HG03159 (cell line): Measurements from ENCODE around the gene FLNB.
A peak's percentile ranks its signal among the peaks of the same experiment; 100 is the strongest.

Experiments used
- ATAC-seq: cut with Tn5 transposase; IDR thresholded peaks from one replicate; pipeline ENCODE4 v1.9.1; 2021; ENCODE audit warnings: mild to moderate bottlenecking, moderate library complexity; ENCODE audit not compliant: unreplicated experiment

Gene FLNB

DNA sequence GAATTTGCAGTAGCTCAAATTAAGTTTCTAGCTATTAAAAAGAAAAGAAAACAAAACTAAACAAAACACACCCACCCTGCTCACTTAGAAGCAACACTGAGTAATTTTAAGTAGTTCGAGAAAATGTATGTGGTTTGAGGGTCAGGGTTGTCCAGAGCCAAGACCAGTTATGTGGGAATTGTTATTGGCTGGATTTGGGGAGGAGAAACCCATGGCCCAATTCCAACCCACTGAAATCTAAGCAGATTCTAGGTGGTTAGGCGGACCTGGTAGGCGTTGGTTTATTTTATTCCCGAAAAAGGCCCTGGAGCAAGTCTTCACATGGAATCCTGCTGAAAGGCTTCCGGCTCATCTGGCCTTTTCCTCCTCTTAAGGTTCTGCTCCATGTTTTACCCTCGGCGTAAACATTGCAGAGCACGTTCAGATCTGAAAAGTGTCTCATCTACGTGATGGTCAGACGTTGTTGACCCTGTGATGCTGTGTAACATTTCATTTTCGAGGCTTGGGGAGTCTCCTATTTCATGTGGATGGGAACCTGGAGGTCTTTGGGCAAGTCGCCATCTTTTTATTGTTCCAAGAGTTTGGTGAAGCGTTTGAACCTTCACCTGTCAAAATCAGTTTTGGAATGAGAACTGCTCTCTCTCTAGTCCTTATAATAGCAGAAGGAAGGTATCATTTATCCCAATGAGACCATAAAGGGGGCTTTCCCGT, 64.0 kb downstream of the FLNB start:
- no peak for ATAC-seq

DNA sequence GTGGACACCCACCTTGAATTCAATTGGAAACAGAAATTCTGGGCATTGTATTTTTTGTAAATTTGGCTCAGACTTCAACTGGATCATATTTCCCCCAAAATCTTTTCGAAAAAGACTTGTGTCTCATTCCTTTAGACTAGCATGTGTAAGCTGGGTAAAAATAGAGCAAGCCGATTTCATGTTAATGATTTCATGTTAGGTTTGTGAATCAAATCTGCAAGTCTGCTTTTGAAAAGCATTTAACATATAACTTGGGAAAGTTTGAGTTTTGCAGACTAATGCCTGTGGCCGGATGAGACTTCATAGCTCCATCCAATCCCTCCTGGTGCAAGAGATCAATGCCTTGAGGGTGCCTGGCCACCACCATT, 64.5 kb downstream of the FLNB start:
- no peak for ATAC-seq

DNA sequence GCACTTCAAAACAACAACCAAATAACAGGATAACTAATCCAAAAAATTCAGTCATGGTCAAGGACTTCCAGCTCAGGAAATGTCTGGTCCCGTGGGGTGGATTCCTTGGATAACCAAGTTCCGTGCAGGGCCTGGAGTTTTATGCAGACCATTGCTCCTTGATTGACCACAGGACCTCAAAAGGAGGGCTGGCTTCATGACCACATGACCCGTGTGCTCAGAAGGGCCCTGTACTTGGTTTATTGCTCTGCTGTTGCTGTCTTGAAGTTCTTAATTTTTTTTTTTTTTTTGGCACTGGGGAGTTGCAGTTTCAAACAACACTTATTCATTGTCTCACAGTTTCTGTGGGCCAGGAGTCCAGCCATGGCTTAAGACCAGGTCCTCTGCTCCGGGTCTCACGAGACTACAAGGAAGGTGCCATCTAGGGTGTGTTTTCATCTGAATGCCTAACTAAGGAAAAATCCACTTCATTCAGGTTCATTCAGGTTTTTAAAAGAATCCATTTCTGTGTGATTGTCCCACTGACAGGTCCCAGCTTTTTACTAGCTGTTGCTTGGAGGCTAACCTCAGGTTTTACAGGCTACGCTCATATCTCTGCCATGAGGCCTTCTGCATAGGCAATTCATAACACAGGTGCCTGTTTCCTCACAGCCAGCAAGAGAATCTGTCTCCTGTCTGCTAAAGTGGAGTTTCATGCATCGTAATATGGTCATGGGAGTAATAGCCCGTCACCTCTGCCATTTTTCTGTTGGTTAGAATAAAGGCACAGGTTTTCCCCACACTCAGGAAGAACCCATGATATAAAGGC, 65.3 kb downstream of the FLNB start:
- ATAC-seq: no peak

DNA sequence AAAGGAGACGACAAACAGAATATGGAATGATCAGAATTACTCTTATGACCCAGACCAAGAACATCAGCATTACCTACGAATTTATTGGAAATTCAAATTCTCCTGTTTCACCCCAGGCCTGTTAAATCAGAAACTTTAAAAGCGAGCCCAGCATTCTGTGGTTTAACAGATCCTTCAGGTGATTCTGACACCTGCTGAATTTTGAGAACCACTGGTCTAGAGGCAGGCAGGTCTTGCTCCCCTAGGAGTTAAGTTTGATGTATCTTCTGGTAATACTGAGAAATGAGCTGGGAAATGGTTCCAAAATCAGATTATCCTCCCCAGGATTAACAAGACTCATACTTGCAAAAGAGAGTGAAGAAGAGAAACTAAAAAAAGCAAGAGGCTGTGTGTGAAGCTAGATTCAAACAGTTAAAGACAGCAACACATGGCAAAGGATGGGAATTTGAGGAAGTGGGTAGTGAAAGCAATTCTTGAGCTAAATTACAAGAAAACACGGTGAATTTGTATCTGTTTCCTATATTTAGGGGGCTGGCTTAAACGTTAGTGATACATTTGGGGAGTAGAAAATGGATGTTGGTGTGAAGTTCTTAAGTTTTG, 66.0 kb downstream of the FLNB start:
- ATAC-seq: no peak

DNA sequence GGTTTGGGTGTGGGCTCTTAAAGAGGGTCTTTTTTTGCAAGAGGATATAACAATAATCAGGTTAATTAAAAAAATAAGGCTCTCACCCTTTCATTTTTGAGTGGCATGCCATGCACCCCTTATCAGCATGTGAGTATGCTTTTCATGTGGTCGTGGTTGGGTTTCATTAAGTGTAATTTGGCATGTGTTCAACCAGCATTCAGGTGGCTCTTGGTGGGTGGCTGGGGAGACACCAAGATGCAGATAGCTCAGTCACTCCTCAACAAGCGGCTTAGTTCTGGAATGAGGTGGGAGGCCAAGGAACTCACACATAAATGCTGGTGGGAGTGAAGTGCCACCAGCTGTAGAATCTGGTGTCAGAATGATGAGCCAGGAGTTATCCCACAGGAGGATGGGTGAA, 66.8 kb downstream of the FLNB start:
- no peak for ATAC-seq

DNA sequence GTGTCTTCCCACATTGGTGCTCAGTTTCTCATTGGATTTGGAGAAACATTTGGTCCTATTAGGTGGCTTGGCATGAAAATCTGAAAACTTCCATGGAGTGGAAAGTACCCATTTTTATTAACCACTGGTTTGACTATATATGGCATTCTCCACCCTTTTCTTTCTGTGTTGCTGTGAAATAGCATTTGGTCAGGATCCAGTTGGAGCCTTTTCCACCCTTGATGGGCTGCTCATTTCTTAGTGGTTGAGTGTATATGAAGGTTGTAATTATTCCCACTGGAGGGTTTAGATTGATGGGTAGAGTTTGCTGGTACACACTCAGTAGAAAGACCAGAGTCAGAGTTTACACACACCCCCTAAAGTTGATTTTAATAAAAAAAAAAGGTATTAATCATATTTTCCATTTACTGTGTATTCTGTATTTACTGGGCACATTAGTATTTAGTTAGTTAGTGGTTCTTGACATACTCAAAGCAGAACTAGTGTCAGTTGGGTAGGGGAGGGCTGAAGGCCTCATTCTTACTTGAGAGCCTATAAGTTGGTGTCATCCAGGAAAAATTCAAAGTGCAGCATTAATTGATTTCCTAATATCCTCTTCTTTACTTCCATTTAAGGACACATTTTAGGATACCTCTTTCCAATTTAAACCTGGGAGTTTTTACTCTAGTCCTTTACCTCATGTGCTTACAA, 69.5 kb downstream of the FLNB start:
- no peak for ATAC-seq

DNA sequence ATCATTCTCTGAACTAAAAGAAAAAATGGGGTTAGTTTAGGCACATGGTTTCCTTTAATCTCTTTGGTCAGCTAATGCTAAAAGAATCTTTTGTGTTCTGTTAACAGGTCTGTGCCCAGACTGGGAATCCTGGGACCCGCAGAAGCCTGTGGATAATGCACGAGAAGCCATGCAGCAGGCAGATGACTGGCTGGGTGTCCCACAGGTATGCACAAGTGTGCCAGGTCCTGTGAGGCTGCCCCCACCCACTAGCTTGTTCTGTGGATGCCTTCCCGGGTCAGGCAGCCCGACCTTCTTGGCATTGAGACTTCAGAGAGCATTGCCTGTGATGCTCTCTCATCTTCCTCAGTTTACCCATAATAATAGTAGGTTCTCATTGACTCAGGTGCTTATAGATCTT, 70.4 kb downstream of the FLNB start:
- no peak for ATAC-seq

DNA sequence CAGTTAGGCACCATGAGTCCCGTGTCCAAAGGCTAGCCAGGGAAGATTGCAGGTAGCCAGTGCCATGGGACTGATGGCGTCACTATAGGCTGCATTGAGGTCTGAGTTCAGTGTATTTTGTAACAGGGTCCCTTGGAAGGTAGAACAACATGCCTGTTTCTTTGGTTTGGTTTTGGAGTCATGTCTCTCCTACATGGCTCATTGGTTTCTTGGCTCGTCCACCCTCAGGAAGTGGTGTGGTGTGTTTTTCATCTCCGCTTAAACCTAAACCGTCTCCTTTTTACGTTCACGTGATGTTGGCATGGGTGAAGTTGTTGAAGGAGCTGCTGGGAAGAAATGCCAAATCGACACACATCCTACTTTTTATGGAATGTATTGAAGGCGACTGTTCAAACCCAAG, 71.6 kb downstream of the FLNB start:
- no peak for ATAC-seq

DNA sequence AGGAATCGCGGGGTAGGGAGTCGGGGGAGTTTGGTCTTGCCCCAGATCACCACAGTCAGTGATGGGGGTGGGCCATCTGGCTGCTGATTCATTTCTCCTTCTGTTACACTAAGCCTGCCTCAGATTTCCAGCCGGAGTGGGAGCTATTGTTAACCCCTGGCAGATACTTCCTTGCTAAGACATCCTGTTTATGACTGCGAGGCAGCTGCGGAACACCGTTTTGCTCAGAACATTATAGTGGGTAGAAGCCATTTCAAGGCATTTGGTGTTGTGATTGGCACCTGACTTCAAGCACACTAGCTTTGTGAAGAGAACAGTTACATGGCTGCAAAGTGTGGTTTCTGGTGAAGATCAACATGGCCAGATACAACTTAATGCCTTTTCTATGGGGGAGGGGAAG, 73.8 kb downstream of the FLNB start:
- no peak for ATAC-seq

DNA sequence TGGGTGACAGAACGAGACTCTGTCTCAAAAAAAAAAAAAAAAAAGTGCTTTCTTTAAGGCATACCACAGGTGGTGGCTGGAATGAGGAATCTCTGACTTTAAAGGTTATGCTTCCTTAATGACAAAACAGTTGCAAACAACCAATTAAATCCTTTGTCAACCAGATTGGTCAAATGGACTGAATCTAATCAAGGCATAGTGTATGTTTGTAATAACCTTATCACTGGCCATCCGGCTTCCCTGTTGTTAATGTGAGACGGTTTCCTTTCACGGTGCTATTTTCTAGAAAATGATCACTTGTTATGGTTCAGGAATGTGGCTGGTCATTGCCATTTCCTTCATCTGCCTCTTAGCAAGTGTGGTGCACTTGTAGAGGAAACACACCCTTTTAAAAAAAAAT, 75.9 kb downstream of the FLNB start:
- ATAC-seq: no peak

DNA sequence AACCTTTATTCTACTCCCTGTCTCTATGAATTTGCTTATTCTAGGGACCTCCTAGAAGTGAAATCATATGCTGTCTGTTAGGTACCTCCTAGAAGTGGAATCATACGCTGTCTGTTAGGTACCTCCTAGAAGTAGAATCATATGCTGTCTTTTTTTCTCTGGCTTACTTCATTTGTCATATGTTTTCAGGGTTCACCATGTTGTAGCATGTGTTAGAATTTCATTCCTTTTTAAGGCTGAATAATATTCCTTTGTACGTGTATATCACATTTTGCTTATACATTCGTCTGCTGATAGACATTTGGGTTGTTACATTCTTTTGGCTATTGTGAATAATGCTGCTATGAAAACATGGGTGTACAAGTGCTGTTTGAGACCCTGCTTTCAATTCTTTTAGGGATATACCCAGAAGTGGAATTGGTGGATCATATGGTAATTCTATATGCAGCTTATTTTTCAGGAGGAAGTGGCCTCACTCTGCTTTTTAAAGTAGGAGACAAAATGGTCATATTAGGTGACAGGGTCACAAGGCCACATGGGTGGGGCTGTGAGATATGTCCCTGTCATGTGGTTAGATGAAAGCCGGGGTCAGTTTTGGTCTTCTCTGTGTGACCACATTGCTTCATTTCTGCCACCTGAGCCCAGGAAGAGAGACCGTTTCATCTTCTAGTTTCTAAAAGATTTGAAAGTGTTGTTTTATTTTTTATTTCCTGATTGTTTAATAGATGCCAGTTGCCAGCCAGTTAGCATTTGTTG, 76.7 kb downstream of the FLNB start:
- peak; percentile 67 for ATAC-seq

DNA sequence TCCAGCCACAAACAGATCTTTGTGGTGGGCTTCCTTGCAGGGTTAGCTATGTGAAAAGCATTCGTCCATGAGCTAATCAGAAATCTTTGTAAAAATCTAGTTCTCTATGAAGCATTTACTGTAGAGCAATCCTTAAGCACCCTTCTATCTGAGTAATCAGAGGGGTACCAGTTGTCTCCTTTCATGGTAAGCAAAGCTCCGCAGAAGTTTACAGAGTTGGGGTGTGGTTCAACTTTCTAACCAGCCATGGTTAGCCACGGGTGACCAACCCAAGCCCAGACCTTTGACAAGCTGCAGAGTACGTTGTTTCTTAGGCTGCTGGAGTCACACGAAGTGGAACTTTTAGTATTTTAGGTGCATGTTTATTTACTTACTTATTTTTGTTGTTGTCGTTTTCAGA, 77.4 kb downstream of the FLNB start:
- ATAC-seq: peak; percentile 73

DNA sequence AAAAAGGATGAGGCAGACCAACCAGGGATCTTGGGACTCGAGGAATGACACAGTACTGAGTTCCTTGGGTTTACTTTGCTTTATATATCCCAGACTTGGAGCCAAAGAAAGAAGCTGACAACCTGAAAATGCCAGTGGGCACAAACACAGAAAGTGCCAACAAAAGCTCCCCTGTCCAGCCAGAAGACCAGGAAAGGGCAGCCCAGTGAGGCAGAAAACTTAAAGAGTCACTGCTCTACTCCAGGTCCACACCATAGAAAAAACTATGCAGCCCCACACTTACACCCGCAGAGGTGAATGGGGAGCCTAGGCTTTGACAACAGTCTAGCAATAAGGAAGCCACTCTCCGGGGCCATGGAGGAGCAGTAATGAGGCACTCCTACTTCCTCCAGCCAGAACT, 80.3 kb downstream of the FLNB start:
- ATAC-seq: no peak

DNA sequence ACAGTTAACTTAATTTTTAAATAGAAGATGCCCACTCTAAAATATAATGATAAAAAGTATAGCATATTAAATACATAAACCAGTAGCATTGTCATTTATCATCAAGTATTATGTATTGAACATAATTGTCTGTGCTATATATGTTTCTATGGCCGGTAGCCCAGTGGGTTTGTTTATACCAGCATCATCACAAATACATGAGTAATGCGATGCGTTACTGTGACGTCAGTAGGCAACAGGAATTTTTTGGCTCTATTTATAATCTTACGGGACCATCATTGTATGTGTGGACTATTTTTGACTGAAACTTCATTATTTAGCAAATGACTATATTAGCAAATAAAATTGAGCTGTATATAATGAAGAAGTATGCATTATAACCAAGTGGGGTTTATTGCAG, 82.1 kb downstream of the FLNB start:
- ATAC-seq: no peak

DNA sequence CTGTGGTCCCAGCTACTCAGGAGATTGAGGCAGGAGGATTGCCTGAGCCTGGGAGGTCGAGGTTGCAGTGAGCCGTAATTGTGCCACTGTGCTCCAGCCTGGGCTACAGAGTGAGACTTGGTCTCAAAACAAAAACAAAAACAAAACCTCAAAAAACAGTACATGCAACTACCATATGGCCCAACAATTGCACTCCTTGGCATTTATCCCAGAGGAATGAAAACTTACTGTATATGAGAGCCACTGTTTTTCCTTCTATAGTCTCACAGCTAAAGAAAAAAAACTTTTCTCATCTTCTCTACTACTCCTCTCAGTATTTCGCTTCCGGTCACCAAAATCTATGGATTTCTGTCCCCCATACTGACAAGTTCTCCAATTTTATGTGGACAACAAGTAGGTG, 84.3 kb downstream of the FLNB start:
- ATAC-seq: no peak

DNA sequence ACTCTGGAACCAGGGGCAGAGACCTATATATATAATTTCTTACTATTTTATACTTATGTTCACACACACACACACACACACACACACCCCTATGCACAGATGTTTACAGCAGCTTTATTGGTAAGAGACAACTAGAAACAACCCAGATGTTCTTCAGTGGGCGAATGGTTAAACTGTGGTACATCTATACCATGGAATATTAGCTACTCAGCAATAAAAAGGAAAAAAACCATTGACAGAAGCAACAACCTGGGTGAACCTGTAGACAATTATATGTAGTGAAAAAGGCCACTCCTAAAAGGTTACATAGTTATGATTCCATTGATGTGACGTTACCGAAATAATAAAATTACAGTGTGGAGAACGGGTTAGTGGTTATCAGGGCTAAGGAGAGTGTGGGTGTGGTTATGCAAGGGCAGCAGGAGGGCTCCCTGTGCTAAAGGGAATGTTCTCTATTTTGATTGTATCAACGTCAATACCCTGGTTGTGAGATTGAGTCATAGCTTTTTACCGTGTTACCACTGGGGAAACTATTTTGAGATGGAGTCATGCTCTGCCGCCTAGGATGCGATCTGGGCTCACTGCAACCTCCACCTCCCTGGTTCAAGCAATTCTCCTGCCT, 85.5 kb downstream of the FLNB start:
- ATAC-seq: no peak

DNA sequence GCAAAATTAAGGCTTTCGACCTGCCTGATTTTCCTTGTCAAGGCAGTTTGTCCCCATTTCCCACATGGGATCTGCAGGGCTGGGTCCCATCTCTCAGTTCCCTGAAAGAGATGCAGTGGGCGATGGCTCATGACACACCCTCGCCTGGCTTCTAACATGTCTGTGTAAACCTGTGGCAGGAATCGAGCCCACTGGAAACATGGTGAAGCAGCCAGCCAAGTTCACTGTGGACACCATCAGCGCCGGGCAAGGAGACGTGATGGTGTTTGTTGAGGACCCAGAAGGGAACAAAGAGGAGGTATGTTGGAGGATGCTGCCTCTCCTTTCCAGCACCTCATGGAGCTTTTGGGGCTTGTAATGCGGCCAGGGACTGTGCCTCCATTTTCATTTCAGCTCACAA, 86.4 kb downstream of the FLNB start:
- no peak for ATAC-seq

DNA sequence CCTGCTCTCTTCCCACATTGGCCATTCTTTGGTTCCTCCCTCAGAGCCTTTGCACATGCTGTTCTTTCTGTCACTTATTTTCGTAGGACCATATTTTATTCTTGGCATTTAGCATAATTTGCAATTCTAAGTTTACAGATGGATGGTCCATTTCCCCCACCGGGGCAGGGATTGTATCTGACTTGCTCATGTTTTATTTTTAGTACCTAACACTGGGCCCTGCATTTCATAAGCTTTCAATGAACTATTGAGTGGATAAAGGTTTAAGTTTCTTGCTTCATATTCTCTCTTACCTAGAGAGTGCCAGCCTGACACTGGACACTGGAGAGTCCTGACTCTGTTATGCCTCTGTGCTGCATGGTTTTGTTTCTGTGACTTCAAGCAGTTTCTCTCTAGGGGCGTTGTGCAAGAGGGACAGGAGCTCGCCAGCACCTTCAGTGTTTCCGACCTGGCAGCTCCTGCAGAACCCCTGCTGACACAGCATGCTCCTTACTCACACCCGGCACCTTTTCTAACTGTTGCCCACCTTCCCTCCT, 87.4 kb downstream of the FLNB start:
- ATAC-seq: no peak

DNA sequence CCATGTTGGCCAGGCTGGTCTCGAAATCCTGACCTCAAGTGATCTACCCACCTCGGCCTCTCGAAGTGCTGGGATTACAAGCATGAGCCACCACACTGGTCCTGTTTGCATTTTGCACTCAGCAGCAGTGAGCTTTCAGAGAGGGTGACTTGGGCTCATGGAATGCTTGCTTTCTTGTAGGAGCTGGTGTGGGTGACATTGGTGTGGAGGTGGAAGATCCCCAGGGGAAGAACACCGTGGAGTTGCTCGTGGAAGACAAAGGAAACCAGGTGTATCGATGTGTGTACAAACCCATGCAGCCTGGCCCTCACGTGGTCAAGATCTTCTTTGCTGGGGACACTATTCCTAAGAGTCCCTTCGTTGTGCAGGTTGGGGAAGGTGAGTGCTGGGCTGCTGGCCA, 90.3 kb downstream of the FLNB start:
- no peak for ATAC-seq

DNA sequence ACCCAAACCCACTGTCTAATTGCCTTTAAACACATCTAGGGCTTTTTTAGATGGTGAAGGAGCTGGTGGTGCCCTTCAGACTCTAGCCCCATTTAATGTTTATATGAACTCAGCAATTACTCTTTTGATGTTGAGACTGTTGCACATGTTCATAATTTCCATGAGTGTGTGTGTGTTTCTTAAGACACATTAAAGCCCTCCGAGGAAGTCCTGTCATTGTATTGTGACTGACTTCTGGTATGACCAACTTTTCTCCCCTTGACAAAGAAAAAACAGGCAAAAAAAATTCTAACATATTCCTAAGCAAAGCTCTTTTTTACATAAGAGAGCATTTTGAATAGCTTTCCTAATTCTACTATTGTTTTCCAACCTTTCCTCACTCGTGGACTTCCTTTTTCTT, 91.6 kb downstream of the FLNB start:
- ATAC-seq: no peak
